HG03103 (cell line): ENCODE measurements around the gene KCNQ4.

Experiments used
- ATAC-seq: cut with Tn5 transposase; IDR thresholded peaks from one replicate; pipeline ENCODE4 v1.9.1; 2021; ENCODE audit warnings: low read depth; ENCODE audit not compliant: unreplicated experiment

KCNQ4 gene

DNA sequence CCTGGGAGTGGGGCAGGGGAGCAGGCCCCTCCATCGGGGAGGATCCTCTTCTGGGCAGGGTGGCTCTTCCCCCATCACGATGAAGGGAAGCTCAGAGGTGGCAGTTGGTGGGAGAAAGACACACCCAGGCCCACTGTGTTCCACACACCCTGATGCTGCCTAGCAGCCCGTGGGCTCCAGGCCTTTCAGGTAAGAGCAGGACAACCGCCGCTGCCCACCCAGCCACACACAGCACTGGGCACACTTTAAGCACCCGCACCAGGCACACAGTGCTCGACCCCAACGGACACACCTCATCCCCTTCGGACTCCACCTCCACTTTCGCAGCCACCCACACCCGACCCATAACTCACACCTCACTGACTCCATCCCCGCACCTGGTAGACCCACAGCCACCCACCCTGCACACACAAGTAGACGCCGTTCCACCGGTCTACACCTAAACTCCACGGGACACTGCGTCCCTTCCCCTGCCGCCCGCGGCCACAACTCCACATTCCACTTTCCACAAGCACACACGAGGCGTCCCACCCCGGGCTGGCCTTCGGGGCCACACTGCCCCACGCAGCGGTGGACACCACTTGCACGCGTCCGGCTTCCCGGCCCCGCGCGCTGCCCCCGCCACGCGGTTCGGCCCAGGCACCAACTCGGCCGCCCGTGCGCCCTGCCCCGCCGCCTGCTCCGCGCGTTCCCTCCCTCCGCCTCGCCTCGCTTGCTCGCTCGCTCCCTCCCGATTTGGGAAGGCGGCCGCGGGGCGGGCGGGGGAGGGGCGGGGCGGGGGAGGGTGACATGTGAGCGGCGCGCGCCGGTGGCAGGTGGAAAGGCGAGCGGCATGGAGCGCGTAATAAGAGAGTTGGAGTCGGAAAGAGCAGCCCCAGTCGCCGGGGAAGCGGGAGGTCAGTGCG, at the start of gene KCNQ4:
TSS of gene KCNQ4 (plus strand) at position 787 of the 905 bp plus-strand sequence. CDS start 307 bp downstream, outside the sequence.
- ATAC-seq: no peak

- no peak for ATAC-seq
Measured at GRCh38 chr1:40734882-40735628, 48.5 kb upstream of the KCNQ4 start.

GRCh38 chr1:40736085-40736531, 47.5 kb upstream of the KCNQ4 start:
- ATAC-seq: no peak

DNA sequence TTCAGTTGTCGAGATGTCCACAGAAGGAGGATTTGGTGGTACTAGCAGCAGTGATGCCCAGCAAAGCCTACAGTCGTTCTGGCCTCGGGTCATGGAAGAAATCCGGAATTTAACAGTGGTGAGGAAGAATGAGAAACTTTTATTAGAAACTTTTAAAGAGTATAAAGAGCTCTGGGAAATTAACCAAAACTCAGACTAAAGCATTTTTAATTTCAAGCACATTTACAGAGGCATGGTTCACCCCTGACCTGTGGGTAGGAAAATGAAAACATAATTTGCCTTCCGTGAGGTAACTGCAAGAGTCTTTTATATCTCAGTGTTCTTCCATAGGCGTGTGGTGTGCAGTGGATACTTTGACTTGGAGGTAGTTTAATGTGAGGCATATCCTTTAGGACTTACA, 44.8 kb upstream of the KCNQ4 start:
- no peak for ATAC-seq

GRCh38 chr1:40739455-40740008, 44.1 kb upstream of the KCNQ4 start:
- ATAC-seq: no peak

DNA sequence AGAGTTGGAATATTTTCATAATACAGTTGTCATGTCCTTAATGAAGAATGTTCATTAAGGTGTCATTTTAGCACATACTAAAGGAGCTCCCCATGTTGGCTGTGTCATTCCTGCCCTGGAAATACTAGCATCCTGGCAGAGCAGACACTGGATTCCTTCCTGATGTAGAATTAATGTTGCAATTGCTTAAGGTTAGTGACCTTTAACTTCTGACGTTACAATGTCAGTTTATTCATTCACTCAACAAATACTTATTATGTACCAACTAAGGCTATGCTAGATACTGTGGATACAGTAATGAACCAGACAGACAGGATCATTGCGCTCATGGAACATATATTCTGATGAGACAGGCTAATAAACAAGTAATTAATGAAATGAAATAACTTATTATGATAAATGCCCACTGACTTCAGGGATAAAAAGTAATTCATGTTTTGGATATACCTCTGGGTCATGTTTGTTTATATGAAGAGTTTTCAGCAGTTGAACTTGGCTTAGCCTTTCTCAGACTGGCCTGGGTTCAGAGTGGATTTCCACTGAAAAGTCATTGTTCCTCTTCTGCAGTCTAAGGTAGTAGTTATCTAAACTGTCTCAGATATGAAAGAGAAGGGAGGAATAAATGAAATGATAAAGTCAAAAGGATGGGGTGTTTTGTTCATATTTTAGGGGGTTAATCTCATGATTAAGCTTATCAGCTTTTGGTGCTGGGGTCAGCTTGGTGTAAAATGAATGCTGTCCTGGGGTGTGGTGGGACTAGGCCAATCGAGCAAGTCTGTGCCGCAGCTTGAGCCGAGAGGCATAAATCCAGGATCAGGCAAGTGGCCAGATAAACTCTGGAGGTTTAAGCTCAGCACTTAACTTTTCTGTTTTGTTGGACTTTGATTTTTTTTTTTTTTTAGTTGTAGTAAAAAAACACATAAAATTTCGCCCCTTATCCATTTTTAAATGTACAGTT, 43.3 kb upstream of the KCNQ4 start:
- ATAC-seq: no peak

DNA sequence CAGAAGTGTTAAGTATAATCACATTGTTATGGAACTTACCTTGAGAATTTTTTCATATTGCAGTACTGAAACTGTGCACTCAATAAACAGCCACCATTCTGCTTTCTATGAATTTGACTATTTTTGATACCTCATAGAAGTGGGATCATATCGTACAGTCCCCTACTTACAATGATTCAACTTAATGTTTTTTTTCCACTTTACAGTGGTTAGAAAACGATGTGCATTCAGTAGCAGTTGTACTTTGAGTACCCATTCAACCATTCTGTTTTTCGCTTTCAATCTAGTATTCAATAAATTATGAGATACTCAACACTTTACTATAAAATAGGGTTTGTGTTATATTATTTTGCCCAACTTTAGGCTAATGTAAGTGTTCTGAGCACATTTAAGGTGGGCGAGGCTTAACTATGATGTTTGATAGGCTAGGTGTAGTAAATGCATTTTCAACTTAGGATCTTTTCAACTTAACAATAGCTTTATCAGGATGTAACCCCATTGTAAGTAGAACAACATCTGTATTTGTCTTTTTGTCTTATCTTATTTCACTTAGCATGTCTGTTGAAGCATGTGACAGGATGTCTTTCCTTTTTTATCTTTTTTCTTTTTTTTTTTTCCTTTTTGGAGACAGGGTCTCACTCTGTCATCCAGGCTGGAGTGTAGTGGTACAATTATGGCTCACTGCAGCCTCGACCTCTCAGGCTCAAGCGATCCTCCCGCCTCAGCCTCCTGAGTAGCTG, 42.4 kb upstream of the KCNQ4 start:
- no peak for ATAC-seq

DNA sequence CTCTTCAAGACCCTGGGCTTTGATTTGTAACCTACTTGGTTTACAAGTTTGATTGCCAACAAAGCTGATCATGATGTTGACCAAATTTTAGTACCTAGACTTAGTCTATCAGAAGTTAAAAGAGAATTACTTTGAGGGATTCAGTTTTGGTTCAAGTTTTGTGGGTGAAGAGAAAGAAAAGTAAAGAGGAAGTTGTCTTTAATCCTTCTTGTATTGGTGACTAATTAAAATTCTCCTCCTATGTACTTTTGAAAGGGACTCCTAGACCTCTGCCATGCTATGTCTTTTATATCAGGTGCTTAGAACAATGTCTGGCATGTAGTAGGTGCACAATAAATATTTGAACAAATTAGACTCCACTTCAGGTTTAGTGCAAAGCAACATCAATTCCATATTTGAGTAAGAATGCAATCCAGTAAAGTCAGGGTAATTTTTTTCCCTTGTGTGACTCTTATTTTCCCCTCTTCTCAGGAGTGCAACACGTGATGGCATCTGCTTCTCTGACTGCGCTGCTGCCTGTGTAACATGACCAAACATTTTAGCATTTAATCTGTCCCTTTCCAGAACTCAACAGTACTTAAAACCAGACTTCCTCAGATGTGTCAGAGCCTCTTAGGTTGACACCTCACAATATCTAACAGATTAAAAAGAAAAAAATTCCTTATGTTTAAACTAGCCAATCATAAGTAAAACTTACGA, 41.1 kb upstream of the KCNQ4 start:
- ATAC-seq: no peak

- no peak for ATAC-seq
Measured at GRCh38 chr1:40743452-40743851, 40.1 kb upstream of the KCNQ4 start.

- ATAC-seq: no peak
Measured at GRCh38 chr1:40743860-40744259, 39.7 kb upstream of the KCNQ4 start.

GRCh38 chr1:40745176-40745575, 38.4 kb upstream of the KCNQ4 start:
- ATAC-seq: no peak

- no peak for ATAC-seq
Measured at GRCh38 chr1:40746344-40747090, 37.1 kb upstream of the KCNQ4 start.

DNA sequence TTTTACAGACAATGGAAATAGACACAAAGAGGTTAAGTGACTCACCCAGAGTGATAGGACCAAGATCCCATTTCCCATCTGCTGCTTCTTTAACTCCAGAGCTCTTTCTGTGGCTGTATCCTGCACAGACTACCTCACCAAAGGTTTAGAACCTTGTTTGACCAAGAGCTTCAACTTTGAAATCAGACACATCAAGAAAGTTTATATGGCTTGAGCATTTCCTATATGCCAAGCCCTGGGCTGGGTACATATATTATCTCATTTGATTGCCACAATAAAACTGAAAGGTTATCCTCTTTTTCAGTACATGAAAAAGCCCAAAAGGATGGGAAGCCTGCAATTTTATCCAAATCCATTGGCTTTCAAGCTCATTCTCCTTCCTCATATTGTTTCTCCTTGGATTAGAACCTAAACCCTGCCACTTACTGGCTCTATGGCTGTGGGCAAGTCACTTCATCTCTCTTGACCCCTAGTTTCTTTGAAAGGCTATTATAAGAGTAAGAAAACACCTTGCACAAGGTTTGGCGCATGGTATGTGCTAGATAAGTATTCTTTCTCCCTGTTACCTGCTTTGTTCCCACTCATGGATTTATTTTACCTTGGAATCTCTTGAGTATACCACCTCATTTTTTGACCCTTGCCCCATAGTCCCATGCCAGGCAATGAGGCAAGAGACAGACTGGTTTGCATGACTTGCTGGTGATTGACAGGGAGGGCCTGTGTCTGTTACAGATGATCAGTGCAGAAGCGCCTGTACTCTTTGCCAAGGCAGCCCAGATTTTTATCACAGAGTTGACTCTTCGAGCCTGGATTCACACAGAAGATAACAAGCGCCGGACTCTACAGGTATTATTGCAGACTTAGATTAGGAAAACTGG, 34.5 kb upstream of the KCNQ4 start:
- no peak for ATAC-seq

DNA sequence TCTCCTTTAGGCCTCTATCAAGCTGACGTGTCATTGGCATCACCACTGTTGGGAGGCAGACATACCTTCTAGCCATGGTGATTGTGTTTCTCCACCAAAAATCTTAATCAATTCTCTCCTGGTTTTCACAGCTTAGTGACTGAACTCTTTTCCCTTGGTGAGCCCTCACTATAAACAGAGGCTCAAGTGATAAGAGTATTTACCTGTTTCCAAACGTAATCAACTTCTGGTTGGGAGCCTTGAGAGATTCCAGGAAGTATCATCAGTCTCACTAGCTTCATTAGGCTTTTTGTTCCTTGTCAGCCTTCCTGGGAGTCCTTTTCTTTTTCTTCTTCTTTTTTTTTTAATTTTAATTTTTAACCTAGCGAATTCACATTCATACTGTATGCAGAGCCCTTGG, 33.8 kb upstream of the KCNQ4 start:
- no peak for ATAC-seq

GRCh38 chr1:40750451-40750908, 33.1 kb upstream of the KCNQ4 start:
- ATAC-seq: no peak

- no peak for ATAC-seq
Measured at GRCh38 chr1:40751802-40752201, 31.8 kb upstream of the KCNQ4 start.
